HEK293 (cell line): ENCODE data around the gene SOX5.

Experiments
- CTCF ChIA-PET: fragments of 350-600 bp; formaldehyde crosslinking; extraction: SDS; loops from one replicate; lab custom pipeline; 2021; ENCODE audit warnings: antibody characterized with exemption; lab: Yijun Ruan, JAX
- POLR2A ChIA-PET: fragments of 300-600 bp; formaldehyde crosslinking; extraction: SDS; loops from one replicate; lab custom pipeline; 2020; ENCODE audit warnings: antibody characterized with exemption, inconsistent platforms; lab: Yijun Ruan, JAX
- H3K27ac ChIP-seq: fragments of 200-500 bp; sonication (Bioruptor generic); 2 replicates; pipeline ENCODE4 v1.5.1; 2014; ENCODE audit warnings: low read depth, low read length, control low read depth, inconsistent platforms; ENCODE audit errors: extremely low read depth
- H3K36me3 ChIP-seq, 2 experiments: fragments of 200-500 bp in 1 of 2; sonication (Bioruptor generic) in 1 of 2; 1 replicate in 1 of 2; 2 replicates in 1 of 2; pipeline ENCODE4 v1.5.1; 2014 to 2017; ENCODE audit warnings: inconsistent platforms in 2 of 2, low read length in 2 of 2; ENCODE audit not compliant: control insufficient read depth in 2 of 2, insufficient read depth in 1 of 2
- H3K4me1 ChIP-seq: fragments of 200-500 bp; sonication (Bioruptor generic); 2 replicates; pipeline ENCODE4 v1.5.1; 2014; ENCODE audit warnings: mild to moderate bottlenecking, low read length, inconsistent platforms; ENCODE audit not compliant: control insufficient read depth, insufficient read depth
- H3K4me3 ChIP-seq: 2 replicates; pipeline ENCODE4 v1.5.1; 2011; ENCODE audit warnings: low read depth, mild to moderate bottlenecking, control low read depth, low read length, moderate library complexity
- H3K9me3 ChIP-seq: fragments of 200-500 bp; sonication (Bioruptor generic); 2 replicates; pipeline ENCODE4 v1.5.1; 2014; ENCODE audit warnings: low read depth, low read length, inconsistent platforms; ENCODE audit not compliant: control insufficient read depth, insufficient read depth
- GLIS1 ChIP-seq: fragments of 450-650 bp; formaldehyde crosslinking; IDR thresholded peaks from 2 replicates; pipeline ENCODE4 v1.5.1; 2016; ENCODE audit warnings: missing biosample characterization, missing genetic modification characterization
- KLF1 ChIP-seq: fragments of 450-650 bp; formaldehyde crosslinking; IDR thresholded peaks from 2 replicates; pipeline ENCODE4 v1.5.1; 2016; ENCODE audit warnings: missing biosample characterization, missing genetic modification characterization
- REPIN1 ChIP-seq: fragments of 450-650 bp; formaldehyde crosslinking; IDR thresholded peaks from 2 replicates; pipeline ENCODE4 v1.5.1; 2017; ENCODE audit warnings: missing biosample characterization, missing genetic modification characterization, low read depth
- SALL2 ChIP-seq: fragments of 450-650 bp; formaldehyde crosslinking; IDR thresholded peaks from 2 replicates; pipeline ENCODE4 v1.5.0; 2017; ENCODE audit warnings: missing biosample characterization, mild to moderate bottlenecking, missing genetic modification characterization, borderline replicate concordance
- SP7 ChIP-seq: fragments of 450-650 bp; formaldehyde crosslinking; IDR thresholded peaks from 2 replicates; pipeline ENCODE4 v1.5.1; 2016; ENCODE audit warnings: missing biosample characterization, missing genetic modification characterization
- YY2 ChIP-seq: fragments of 450-650 bp; formaldehyde crosslinking; IDR thresholded peaks from 2 replicates; pipeline ENCODE4 v1.5.1; 2016; ENCODE audit warnings: missing biosample characterization, missing genetic modification characterization
- ZNF146 ChIP-seq: fragments of 450-650 bp; formaldehyde crosslinking; IDR thresholded peaks from 2 replicates; pipeline ENCODE4 v1.5.1; 2016; ENCODE audit warnings: missing biosample characterization, missing genetic modification characterization
- ZNF184 ChIP-seq: fragments of 450-650 bp; IDR thresholded peaks from 2 replicates; pipeline ENCODE4 v1.5.1; 2018; ENCODE audit warnings: missing biosample characterization, mild to moderate bottlenecking, missing genetic modification characterization
- ZNF214 ChIP-seq: fragments of 450-650 bp; formaldehyde crosslinking; IDR thresholded peaks from 2 replicates; pipeline ENCODE4 v1.5.1; 2017; ENCODE audit warnings: missing biosample characterization, mild to moderate bottlenecking, missing genetic modification characterization, borderline replicate concordance
- ZNF23 ChIP-seq: fragments of 450-650 bp; formaldehyde crosslinking; IDR thresholded peaks from 2 replicates; pipeline ENCODE4 v1.5.1; 2016; ENCODE audit warnings: missing biosample characterization, missing genetic modification characterization, borderline replicate concordance
- ZNF354C ChIP-seq: fragments of 450-650 bp; formaldehyde crosslinking; IDR thresholded peaks from 2 replicates; pipeline ENCODE4 v1.5.1; 2016; ENCODE audit warnings: missing biosample characterization, missing genetic modification characterization, low read depth, borderline replicate concordance
- ZNF391 ChIP-seq: fragments of 450-650 bp; formaldehyde crosslinking; IDR thresholded peaks from 2 replicates; pipeline ENCODE4 v1.5.1; 2016; ENCODE audit warnings: low read depth, missing biosample characterization, missing genetic modification characterization, borderline replicate concordance
- ZNF48 ChIP-seq: fragments of 450-650 bp; formaldehyde crosslinking; IDR thresholded peaks from 2 replicates; pipeline ENCODE4 v1.5.1; 2016; ENCODE audit warnings: missing biosample characterization, missing genetic modification characterization
- ZNF544 ChIP-seq: fragments of 450-650 bp; formaldehyde crosslinking; IDR thresholded peaks from 2 replicates; pipeline ENCODE4 v1.5.0; 2017; ENCODE audit warnings: missing biosample characterization, missing genetic modification characterization
- ZNF561 ChIP-seq: fragments of 450-650 bp; IDR thresholded peaks from 2 replicates; pipeline ENCODE4 v1.5.1; 2018; ENCODE audit warnings: missing biosample characterization, missing genetic modification characterization, borderline replicate concordance
- ZNF571 ChIP-seq: fragments of 450-650 bp; formaldehyde crosslinking; IDR thresholded peaks from 2 replicates; pipeline ENCODE4 v1.5.0; 2017; ENCODE audit warnings: missing biosample characterization, missing genetic modification characterization
- ZNF654 ChIP-seq: fragments of 450-650 bp; formaldehyde crosslinking; IDR thresholded peaks from 2 replicates; pipeline ENCODE4 v1.5.1; 2016; ENCODE audit warnings: low read depth, missing biosample characterization, missing genetic modification characterization
- ZNF76 ChIP-seq: fragments of 450-650 bp; formaldehyde crosslinking; IDR thresholded peaks from 2 replicates; pipeline ENCODE4; 2016; ENCODE audit warnings: low read depth, missing biosample characterization, missing genetic modification characterization, borderline replicate concordance
- ZNF785 ChIP-seq: fragments of 450-650 bp; formaldehyde crosslinking; IDR thresholded peaks from 2 replicates; pipeline ENCODE4 v1.5.1; 2016; ENCODE audit warnings: missing biosample characterization, missing genetic modification characterization
- TF ChIP-seq, protein P1 (sequence below): fragments of 450-650 bp; formaldehyde crosslinking; IDR thresholded peaks from 2 replicates; pipeline ENCODE4 v1.5.1; 2017; ENCODE audit warnings: missing biosample characterization, mild to moderate bottlenecking, missing genetic modification characterization, moderate library complexity
- TF ChIP-seq, protein P2 (sequence below): fragments of 450-650 bp; formaldehyde crosslinking; conservative IDR thresholded peaks from 2 replicates; pipeline ENCODE4 v1.5.1; 2016; ENCODE audit warnings: low read depth, missing biosample characterization, missing genetic modification characterization
- TF ChIP-seq, protein P3 (sequence below): fragments of 450-650 bp; formaldehyde crosslinking; IDR thresholded peaks from 2 replicates; pipeline ENCODE4 v1.5.1; 2016; ENCODE audit warnings: missing biosample characterization, missing genetic modification characterization
- TF ChIP-seq, protein P4 (sequence below): fragments of 450-650 bp; formaldehyde crosslinking; IDR thresholded peaks from 2 replicates; pipeline ENCODE4 v1.5.1; 2016; ENCODE audit warnings: missing biosample characterization, missing genetic modification characterization
- TF ChIP-seq, protein P5 (sequence below): fragments of 450-650 bp; formaldehyde crosslinking; IDR thresholded peaks from 2 replicates; pipeline ENCODE4 v1.5.1; 2016; ENCODE audit warnings: missing biosample characterization, missing genetic modification characterization

Gene SOX5

DNA sequence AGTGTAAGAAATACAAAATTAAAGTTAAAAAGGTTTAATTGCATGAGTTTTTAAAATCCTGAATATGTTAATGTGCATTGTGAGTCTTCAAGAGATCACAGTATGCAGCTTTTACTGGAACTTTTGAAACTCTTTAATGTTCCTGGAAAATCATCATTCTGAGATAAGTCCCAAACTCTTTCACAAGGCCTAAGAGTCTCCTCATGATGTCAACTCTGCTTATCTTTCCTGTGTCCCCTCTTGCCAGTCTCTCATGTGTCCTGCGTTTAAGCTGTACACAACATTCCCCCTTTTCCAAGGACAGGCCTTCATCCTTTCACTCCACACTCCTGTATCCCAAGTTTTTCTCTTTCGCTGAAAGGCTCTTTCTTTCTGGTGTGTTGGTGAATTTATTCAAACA, 380.1 kb downstream of the SOX5 start (continued):
- TF ChIP-seq, protein P1, sequence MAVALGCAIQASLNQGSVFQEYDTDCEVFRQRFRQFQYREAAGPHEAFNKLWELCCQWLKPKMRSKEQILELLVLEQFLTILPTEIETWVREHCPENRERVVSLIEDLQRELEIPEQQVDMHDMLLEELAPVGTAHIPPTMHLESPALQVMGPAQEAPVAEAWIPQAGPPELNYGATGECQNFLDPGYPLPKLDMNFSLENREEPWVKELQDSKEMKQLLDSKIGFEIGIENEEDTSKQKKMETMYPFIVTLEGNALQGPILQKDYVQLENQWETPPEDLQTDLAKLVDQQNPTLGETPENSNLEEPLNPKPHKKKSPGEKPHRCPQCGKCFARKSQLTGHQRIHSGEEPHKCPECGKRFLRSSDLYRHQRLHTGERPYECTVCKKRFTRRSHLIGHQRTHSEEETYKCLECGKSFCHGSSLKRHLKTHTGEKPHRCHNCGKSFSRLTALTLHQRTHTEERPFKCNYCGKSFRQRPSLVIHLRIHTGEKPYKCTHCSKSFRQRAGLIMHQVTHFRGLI: no peak
- TF ChIP-seq ZNF214 (tag by site-specific recombination) (no peak), KLF1 (tag by site-specific recombination) (no peak), ZNF561 (tag by site-specific recombination) (no peak), ZNF23 (tag by site-specific recombination) (no peak), ZNF48 (tag by site-specific recombination) (no peak), ZNF544 (tag by site-specific recombination) (no peak), YY2 (tag by site-specific recombination) (no peak), ZNF354C (tag by site-specific recombination) (no peak), ZNF76 (tag by site-specific recombination) (no peak), ZNF391 (tag by site-specific recombination) (no peak), SALL2 (tag by site-specific recombination) (no peak)
- TF ChIP-seq, protein P2, sequence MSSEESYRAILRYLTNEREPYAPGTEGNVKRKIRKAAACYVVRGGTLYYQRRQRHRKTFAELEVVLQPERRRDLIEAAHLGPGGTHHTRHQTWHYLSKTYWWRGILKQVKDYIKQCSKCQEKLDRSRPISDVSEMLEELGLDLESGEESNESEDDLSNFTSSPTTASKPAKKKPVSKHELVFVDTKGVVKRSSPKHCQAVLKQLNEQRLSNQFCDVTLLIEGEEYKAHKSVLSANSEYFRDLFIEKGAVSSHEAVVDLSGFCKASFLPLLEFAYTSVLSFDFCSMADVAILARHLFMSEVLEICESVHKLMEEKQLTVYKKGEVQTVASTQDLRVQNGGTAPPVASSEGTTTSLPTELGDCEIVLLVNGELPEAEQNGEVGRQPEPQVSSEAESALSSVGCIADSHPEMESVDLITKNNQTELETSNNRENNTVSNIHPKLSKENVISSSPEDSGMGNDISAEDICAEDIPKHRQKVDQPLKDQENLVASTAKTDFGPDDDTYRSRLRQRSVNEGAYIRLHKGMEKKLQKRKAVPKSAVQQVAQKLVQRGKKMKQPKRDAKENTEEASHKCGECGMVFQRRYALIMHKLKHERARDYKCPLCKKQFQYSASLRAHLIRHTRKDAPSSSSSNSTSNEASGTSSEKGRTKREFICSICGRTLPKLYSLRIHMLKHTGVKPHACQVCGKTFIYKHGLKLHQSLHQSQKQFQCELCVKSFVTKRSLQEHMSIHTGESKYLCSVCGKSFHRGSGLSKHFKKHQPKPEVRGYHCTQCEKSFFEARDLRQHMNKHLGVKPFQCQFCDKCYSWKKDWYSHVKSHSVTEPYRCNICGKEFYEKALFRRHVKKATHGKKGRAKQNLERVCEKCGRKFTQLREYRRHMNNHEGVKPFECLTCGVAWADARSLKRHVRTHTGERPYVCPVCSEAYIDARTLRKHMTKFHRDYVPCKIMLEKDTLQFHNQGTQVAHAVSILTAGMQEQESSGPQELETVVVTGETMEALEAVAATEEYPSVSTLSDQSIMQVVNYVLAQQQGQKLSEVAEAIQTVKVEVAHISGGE: no peak
- TF ChIP-seq, protein P3, sequence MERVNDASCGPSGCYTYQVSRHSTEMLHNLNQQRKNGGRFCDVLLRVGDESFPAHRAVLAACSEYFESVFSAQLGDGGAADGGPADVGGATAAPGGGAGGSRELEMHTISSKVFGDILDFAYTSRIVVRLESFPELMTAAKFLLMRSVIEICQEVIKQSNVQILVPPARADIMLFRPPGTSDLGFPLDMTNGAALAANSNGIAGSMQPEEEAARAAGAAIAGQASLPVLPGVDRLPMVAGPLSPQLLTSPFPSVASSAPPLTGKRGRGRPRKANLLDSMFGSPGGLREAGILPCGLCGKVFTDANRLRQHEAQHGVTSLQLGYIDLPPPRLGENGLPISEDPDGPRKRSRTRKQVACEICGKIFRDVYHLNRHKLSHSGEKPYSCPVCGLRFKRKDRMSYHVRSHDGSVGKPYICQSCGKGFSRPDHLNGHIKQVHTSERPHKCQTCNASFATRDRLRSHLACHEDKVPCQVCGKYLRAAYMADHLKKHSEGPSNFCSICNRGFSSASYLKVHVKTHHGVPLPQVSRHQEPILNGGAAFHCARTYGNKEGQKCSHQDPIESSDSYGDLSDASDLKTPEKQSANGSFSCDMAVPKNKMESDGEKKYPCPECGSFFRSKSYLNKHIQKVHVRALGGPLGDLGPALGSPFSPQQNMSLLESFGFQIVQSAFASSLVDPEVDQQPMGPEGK (tag by site-specific recombination): no peak
- TF ChIP-seq, protein P4, sequence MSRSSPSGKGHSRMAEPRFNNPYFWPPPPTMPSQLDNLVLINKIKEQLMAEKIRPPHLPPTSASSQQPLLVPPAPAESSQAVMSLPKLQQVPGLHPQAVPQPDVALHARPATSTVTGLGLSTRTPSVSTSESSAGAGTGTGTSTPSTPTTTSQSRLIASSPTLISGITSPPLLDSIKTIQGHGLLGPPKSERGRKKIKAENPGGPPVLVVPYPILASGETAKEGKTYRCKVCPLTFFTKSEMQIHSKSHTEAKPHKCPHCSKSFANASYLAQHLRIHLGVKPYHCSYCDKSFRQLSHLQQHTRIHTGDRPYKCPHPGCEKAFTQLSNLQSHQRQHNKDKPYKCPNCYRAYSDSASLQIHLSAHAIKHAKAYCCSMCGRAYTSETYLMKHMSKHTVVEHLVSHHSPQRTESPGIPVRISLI (tag by site-specific recombination): no peak

DNA sequence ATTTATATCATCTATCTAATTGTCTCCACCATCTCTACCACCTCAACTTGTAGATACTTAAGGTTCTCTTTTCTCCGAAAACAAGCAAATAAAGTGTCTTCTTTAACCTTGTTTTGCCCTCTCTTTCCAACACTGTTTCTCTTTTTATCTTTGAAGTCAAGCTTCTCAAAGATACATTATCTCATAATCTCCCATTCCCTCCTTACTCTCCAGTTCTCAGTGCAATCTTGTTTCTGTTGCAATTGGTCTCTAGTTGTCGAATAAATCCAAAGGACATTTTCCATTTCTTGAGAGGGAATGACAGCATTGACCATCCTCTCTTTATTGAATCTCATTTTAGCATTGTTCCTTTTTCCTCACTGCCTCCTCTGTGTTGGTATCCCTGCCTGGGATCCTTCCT, 383.3 kb downstream of the SOX5 start:
- Histone ChIP-seq H3K36me3 (no peaks in the 10 kb centered on the region), H3K4me1 (no peaks in the 10 kb centered on the region), H3K4me3 (no peak overlapping the region), H3K27ac (no peak overlapping the region), H3K9me3 (no peaks in the 10 kb centered on the region)
- ChIA-PET POLR2A (no interaction called here), CTCF (no interaction called here)
- TF ChIP-seq ZNF184 (tag by site-specific recombination) (no peak), ZNF146 (tag by site-specific recombination) (no peak), ZNF571 (tag by site-specific recombination) (no peak), GLIS1 (tag by site-specific recombination) (no peak), SP7 (no peak), REPIN1 (tag by site-specific recombination) (no peak), ZNF654 (tag by site-specific recombination) (no peak), ZNF48 (tag by site-specific recombination) (no peak), ZNF785 (tag by site-specific recombination) (no peak)
- TF ChIP-seq, protein P5, sequence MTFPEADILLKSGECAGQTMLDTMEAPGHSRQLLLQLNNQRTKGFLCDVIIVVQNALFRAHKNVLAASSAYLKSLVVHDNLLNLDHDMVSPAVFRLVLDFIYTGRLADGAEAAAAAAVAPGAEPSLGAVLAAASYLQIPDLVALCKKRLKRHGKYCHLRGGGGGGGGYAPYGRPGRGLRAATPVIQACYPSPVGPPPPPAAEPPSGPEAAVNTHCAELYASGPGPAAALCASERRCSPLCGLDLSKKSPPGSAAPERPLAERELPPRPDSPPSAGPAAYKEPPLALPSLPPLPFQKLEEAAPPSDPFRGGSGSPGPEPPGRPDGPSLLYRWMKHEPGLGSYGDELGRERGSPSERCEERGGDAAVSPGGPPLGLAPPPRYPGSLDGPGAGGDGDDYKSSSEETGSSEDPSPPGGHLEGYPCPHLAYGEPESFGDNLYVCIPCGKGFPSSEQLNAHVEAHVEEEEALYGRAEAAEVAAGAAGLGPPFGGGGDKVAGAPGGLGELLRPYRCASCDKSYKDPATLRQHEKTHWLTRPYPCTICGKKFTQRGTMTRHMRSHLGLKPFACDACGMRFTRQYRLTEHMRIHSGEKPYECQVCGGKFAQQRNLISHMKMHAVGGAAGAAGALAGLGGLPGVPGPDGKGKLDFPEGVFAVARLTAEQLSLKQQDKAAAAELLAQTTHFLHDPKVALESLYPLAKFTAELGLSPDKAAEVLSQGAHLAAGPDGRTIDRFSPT (tag by site-specific recombination): no peak
